T1000 (cell line): ENCODE data around the gene KIF26B.
"Not testable (repeated sequence)": the region's sequence is repeated elsewhere in the genome, so short reads cannot be mapped to it uniquely, and the experiment has no call there.

Source experiments
- DNase-seq: peaks from one replicate; lab custom pipeline; 2025; ENCODE audit warnings: mixed read lengths; lab: John Stamatoyannopoulos, UW

Gene KIF26B

GRCh38 chr1:245279346-245279745 lies 124.6 kb downstream of the KIF26B start:
- DNase-seq: no peak

DNA sequence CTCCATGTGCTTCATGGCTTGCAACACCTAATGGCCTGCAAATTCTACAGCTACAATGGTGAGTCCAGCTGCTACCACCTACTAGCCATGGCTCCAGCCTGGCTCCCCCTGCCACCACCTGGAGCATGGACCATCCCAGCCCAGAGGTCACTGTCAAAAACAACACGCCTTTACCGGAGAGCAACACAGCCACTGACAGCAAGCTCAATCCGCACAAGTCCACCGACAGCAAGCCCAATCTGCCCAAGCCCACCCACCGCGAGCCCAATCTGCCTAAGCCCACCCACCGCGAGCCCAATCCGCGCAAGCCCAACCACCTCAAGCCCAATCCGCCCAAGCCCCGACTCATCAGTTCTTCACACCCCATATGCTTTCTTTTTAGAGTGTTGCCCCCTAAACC lies 128.2 kb downstream of the KIF26B start:
- DNase-seq: no peak

- no peak for DNase-seq
Measured at GRCh38 chr1:245285168-245285567, 130.4 kb downstream of the KIF26B start.

GRCh38 chr1:245288796-245289195 lies 134.0 kb downstream of the KIF26B start:
- no peak for DNase-seq

GRCh38 chr1:245290836-245291235 lies 136.1 kb downstream of the KIF26B start:
- DNase-seq: no peak

DNA sequence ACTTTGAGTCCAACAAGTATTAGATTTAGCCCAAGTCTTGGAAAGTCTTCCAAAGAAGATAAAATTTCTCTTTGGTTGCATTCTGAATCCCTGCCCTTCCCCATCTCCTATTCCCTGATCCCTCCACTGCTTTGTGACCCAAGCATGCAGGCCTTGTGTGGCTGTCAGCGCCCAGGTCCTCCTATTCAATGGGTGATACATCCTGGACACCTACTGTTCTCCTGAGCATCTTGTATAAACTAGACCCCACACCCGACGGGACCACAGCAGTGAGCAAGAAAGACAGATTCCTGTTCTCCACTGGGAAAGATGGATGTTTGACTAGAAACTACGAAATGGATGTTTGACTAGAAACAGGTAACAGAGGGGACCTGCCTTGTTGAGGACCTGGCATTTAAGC lies 136.6 kb downstream of the KIF26B start:
- no peak for DNase-seq

DNA sequence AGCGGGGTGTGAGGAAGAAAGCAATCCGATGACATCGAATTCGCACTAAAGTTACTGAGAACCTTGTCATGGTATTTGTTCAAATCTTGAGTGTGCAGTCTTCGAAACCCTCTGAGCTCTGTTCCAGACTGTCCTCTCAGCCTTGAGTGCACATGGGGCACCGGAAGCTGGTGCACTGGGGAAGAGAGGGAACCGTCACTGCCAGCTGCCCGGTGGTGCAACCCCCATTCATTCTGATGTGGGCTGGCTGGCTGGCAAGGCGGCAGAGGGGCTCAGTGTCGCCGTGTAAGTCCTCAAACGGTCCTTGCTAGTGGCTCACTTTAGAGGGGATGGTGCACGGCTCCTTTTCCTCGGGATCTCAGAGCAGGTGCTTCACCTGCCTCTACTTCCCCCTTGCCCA lies 137.4 kb downstream of the KIF26B start:
- DNase-seq: no peak

DNA sequence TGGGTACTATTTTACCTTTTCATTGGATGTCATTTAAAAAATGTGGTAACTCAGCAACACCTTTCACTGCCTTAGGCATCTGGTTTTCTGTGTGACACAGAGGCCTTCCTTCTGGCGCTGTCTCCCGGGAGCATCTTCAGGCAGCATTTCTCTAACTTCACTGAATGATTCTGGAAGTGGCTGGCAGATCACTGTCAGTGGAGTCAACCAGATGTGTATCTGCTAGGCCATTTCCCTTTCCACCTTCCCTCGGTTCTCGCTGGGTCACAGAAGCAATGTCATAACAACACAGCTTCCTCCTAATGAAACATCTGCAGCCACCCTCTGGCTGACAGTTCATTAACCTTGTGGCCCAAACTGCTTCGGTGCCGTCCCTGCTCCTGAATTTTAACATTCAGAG lies 137.8 kb downstream of the KIF26B start:
- DNase-seq: no peak

GRCh38 chr1:245294020-245294419 lies 139.2 kb downstream of the KIF26B start:
- no peak for DNase-seq

- no peak for DNase-seq
Measured at GRCh38 chr1:245298781-245299180, 144.0 kb downstream of the KIF26B start.

DNA sequence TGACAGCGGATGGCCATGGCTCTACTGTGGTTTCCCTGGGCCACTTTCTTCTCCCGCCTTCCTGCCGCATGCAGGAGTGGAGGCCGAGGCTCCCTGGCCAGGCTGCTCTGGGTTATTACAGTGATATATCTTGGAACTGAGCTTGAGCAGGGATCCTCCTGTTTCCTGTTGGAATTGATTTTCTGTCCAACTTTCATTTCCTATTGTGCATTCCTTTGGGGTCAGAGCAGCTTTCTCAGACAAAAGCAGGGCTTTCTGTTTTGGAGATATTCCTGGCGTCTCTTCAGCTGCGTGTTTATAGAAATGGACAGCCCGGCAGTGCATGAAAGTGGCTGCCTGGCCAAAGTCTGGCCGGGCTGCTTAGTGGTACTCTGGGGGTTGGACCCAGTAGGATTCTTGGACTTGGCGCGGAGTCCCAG lies 146.4 kb downstream of the KIF26B start:
- no peak for DNase-seq

- DNase-seq: no peak
Measured at GRCh38 chr1:245301921-245302320, 147.1 kb downstream of the KIF26B start.

GRCh38 chr1:245304698-245305097 lies 149.9 kb downstream of the KIF26B start:
- DNase-seq: no peak

DNA sequence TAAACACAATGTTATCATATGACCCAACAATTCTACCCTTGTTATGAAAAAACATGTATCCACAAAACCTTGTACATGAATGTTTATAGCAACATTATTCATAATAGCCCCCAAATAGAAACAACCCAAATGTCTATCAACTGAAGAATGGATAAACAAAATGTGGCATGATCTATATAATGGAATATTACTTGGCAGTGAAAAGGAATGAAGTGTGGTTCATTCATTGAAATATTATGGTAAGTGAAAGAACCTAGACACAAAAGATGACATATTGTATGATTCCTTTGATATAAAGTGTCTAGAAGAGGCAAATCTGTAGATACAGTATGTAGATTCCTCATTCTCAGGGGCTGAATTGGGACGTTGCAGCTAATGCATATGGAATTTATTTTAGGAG lies 151.2 kb downstream of the KIF26B start:
- no peak for DNase-seq

DNA sequence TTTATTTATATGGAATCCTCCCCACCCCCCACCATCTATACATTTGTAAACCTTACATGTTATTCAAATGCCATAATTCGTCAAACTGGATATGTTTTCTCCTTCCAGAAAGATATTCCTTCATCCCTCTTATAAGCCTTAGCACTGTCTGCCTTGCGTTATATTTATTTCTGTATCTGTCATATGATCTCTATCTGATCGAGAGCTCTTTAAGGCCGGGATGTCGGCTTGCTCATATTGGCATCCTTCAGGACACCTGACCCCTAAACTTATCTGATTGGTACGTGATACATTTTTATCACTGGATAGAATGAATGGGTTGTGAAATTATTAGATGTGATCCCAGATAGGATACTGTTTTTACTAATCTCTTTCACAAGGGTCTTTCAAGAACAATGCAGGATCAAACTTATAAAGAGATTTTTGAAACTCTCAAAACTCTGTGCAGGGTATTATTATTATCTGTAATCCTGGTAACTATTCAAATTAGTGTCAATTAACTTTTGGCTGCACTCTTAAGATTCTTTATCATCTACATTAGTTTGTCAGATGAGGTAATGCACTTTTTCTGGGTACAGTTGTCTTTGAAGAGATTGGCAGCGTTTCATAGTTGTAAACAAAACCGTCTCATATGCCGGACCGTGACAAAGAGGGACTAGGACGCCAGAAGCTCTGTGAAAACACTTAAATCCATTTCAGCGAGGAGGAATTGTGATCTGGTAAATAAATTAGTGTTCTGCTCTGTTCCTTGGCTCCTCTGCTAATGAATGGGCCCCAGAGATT lies 152.0 kb downstream of the KIF26B start:
- no peak for DNase-seq

DNA sequence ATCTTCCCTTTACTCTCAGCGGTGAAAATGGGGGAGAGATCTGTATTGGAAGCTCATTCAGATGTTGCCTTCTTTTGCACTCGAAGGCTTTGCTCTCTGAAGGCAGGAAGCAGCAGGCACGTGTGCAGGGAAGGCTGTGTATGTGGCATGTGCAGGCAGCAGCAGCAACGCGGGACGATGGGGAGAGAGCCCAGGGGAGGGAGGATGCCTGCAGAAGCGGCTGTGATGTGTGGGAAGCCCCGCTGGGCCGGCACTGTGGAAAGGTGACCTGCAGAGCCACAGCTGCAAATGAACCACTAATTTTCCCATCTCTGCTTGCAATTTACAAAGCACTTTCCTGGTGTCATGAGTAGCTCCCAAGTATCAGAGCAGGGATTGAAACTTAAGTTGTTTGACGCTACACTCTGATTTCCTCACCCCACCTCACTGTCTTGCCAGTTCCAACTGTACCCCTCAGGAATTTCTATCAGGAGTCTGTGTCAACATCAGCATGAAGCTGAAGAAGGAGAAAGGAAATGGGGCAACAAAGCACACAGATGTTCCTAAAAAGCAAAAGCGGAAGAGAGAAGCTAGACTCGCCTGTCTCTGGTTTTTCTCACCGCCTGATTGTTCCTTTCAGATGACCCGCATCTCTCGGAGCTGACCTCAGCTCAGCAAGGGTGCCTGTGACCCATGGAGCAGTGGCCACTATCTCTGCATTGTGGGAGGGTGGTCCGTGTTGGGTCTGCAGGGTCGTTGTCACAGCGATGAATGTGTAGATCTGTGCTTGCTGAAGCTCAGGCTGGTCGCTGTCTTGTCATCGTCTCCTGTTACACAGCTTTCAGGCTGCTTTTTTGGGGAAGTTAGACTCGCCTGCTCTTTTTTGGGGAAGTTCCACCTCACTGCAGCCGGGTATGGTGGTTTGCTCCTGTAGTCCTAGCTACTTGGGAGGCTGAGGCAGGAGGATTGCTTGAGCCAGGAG lies 156.1 kb downstream of the KIF26B start:
- no peak for DNase-seq

GRCh38 chr1:245311887-245312536 lies 157.2 kb downstream of the KIF26B start:
- DNase-seq: no peak

DNA sequence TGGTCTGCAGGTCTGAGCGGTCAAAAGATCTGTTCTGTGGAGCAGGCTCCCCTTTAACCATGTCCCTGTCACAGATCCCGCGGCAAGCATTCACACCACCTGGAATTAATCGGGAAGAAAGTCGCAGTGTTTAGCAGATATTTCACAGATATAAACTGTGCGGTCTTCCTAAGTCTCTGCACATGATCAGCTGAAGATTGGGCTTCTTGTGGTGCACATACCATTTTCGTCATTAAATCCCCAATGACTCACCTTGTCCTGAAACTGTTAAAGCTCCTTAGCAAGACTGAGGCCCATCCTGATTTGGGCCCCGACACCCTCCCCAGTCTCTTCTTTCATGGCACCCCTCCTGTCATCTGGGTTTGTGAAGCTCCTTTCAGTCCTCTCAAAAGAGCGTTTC lies 158.8 kb downstream of the KIF26B start:
- no peak for DNase-seq

GRCh38 chr1:245316784-245317183 lies 162.0 kb downstream of the KIF26B start:
- no peak for DNase-seq

- no peak for DNase-seq
Measured at GRCh38 chr1:245317217-245317616, 162.4 kb downstream of the KIF26B start.

DNA sequence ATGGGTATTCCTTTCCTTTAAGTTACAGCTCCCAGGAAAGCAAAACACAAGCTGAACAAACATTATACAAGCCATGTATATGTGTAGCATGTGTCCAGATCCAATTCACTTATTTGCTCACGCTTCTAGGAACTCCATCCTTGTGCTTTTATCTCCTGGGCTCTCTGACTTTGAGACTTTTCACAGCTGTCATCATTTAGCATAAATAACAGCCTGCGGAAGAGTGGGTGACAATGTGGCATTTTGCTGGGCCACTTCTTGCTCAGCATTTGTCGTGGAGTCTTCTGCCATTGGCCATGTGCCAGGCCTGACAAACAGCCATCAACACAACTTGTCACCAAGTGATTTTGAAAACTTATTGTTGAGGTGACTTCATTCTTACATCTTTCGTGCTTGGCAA lies 164.3 kb downstream of the KIF26B start:
- no peak for DNase-seq

- DNase-seq: no peak
Measured at GRCh38 chr1:245322673-245323072, 167.9 kb downstream of the KIF26B start.

- DNase-seq: not testable (repeated sequence)
Measured at GRCh38 chr1:245323765-245324164, 169.0 kb downstream of the KIF26B start.
